ENCODE measurements around the gene SNRPB. TPM values are rescaled to one million over a fixed set of nuclear protein-coding genes. Genes with fewer than 3 reads are reported as not detected.

SNRPB gene
- total and polyA plus RNA-seq, 10 of the 15 experiments (the other 5 are each of a cell fraction or from before 2014, with no cell fraction given): 15.0 to 593 (median 366) TPM

DNA sequence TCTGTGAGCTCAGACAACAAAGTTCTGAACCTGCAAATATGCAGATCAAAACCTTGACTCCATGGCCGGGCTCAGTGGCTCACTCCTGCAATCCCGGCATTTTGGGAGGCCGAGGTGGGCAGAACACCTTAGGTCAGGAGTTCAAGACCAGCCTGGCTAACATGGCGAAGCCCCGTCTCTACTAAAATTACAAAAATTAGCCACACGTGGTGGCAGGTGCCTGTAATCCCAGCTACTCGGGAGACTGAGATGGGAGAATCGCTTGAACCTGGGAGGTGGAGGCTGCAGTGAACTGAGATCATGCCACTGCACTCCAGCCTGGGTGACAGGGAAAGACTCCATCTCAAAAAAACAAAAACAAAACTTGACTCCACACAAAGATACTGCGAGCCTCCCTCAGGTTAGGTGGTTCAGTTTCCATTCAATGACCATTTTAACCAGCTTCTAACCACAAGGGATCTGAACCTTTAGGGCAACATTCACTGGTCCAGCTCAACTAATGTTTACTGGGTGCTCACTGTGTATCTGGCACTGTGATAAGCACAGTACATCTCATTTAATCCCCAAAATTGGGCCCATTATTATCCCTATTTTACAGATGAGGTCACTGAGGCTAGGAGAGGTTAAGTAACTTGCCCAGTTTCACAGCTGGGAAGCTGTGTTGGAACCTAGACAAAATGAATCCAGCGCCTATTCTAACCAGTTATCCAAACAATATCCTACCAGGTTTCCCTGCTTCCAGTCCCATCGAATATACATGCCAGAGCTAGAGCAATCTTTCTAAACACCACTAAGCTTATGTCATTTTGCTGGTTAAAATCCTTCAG, 1.8 kb downstream of the SNRPB start:
- WGBS (ENCODE audit: insufficient coverage, insufficient replicate concordance, low lambda C conversion rate, missing lambda C conversion rate): 11% methylated on average over 11 of the region's 11 CpGs
- CTCF ChIA-PET: interaction anchor here (0.6 to 7.2 kb wide), 7 partner anchors 13 to 516 kb away, joined by 3 to 49 read pairs (median 5); no protein-coding TSS in a partner anchor
- in situ Hi-C loops (cut with MboI): no loop called here

DNA sequence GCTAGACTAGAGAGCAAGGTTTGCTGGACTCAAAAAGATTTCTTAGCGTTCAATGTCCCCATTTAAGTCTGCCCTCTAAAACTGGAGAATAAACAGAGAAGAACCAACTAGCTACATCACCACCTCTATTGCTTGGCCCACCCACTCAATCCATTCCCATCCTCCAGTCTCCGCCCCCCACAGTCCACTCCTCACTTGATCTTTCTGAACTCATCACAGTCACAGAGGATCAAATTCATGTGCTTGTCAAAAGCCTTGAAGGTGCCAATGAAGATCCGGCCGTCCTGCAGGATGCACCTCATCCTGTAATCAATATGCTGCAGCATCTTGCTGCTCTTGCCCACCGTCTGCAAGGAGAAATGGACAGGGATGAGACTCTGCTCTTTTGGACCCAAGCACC, 3.2 kb downstream of the SNRPB start:
- no peak for FAIRE-seq
- no peaks in the 10 kb centered on the region for H3K27me3 ChIP-seq (replicated peaks in 1 of 2; ENCODE audit: control insufficient read depth in 2 of 2, insufficient read depth in 2 of 2, low read length in 1 of 2)
- no TSS peak for BruUV-seq (replicated peaks)
- peaks cover 15% of the 10 kb centered on the region; the same call in 1 of the 2 replicates for H4K20me1 ChIP-seq (ENCODE audit: control insufficient read depth, insufficient read depth)
- ChIA-PET RAD21 (ENCODE audit: unreplicated experiment) (interaction anchor here (1.3 kb wide), 1 partner anchor 16 kb away, joined by 3 read pairs; no protein-coding TSS in a partner anchor), POLR2A (interaction anchor here (0.5 to 1.0 kb wide), 2 partner anchors 19 to 39 kb away, joined by 3 to 5 read pairs; no protein-coding TSS in a partner anchor), SMC1A (ENCODE audit: uncharacterized antibody, unreplicated experiment) (interaction anchor here (0.6 to 2.9 kb wide), 5 partner anchors 10 to 260 kb away, joined by 3 to 9 read pairs (median 4); no protein-coding TSS in a partner anchor), CTCF (interaction anchor here (0.5 to 7.2 kb wide), 5 partner anchors 9 to 260 kb away, joined by 4 to 49 read pairs (median 12); no protein-coding TSS in a partner anchor)
- no peaks in the 10 kb centered on the region for H3K4me1 ChIP-seq (ENCODE audit: control insufficient read depth, insufficient read depth, low read length)
- H3K79me2 ChIP-seq (ENCODE audit: control insufficient read depth, insufficient read depth, low read length): peaks cover 56% of the 10 kb centered on the region
- H3K9ac ChIP-seq (ENCODE audit: control insufficient read depth, insufficient read depth, low read length): peak overlapping the region; percentile 35; the same call in 1 of the 2 replicates
- no peak overlapping the region for H2AFZ ChIP-seq (ENCODE audit: control insufficient read depth, low read depth, low read length)
- 100% methylated on average over 5 of the region's 5 CpGs for WGBS (ENCODE audit: insufficient coverage, insufficient replicate concordance, low lambda C conversion rate, missing lambda C conversion rate)
- in situ Hi-C loops (cut with MboI): no loop called here
- intact Hi-C loops (cut with micrococcal nuclease; ENCODE audit: unreplicated experiment): no loop called here
- no peak for ATAC-seq
- H3K4me3 ChIP-seq: peak overlapping the region; percentile 91
- peaks cover 20 to 60% of the 10 kb centered on the region in 2 experiments for H3K36me3 ChIP-seq (ENCODE audit: control insufficient read depth in 2 of 2, insufficient read depth in 2 of 2, low read length in 1 of 2)
- no peak for DNase-seq (ENCODE audit: low read depth, low spot score)
- peak overlapping the region; percentile 94 for H3K4me2 ChIP-seq (ENCODE audit: control insufficient read depth, insufficient read depth)
- TF ChIP-seq HCFC1 (IDR thresholded peaks at IDR 0.05; ENCODE audit: low read length) (no peak), RCOR1 (conservative IDR thresholded peaks at IDR 0.05; ENCODE audit: low read depth, low read length) (no peak), POLR2AphosphoS5 (IDR thresholded peaks at IDR 0.05; ENCODE audit: low read length) (peak; percentile 67), NRF1 (conservative IDR thresholded peaks at IDR 0.05; ENCODE audit: low read depth, low read length) (no peak), SIX5 (IDR thresholded peaks at IDR 0.05; ENCODE audit: low read depth, low read length, severe bottlenecking) (no peak)
- TF ChIP-seq, protein P1, sequence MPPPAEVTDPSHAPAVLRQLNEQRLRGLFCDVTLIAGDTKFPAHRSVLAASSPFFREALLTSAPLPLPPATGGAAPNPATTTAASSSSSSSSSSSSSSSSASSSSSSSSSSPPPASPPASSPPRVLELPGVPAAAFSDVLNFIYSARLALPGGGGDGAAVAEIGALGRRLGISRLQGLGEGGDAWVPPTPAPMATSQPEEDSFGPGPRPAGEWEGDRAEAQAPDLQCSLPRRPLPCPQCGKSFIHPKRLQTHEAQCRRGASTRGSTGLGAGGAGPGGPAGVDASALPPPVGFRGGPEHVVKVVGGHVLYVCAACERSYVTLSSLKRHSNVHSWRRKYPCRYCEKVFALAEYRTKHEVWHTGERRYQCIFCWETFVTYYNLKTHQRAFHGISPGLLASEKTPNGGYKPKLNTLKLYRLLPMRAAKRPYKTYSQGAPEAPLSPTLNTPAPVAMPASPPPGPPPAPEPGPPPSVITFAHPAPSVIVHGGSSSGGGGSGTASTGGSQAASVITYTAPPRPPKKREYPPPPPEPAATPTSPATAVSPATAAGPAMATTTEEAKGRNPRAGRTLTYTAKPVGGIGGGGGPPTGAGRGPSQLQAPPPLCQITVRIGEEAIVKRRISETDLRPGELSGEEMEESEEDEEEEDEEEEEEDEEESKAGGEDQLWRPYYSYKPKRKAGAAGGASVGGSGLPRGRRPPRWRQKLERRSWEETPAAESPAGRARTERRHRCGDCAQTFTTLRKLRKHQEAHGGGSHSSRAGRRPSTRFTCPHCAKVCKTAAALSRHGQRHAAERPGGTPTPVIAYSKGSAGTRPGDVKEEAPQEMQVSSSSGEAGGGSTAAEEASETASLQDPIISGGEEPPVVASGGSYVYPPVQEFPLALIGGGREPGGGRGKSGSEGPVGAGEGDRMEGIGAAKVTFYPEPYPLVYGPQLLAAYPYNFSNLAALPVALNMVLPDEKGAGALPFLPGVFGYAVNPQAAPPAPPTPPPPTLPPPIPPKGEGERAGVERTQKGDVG (CRISPR knock-in tag; IDR thresholded peaks at IDR 0.05): no peak
- H3K9me3 ChIP-seq (replicated peaks; ENCODE audit: control insufficient read depth, insufficient read depth, low read length): no peaks in the 10 kb centered on the region
- no peak overlapping the region for H3K27ac ChIP-seq (ENCODE audit: control insufficient read depth, insufficient read depth)

More for the DNA sequence above, 1.8 kb downstream of the SNRPB start:
- DNase-seq (ENCODE audit: low read depth, low spot score) (no peak), FAIRE-seq (no peak), ATAC-seq (no peak)
- H3K9me3 ChIP-seq (replicated peaks; ENCODE audit: control insufficient read depth, insufficient read depth, low read length): no peaks in the 10 kb centered on the region
- H3K27ac ChIP-seq (ENCODE audit: control insufficient read depth, insufficient read depth): peak overlapping the region; percentile 27
- intact Hi-C loops (cut with micrococcal nuclease; ENCODE audit: unreplicated experiment): no loop called here
- TF ChIP-seq POLR2AphosphoS5 (IDR thresholded peaks at IDR 0.05; ENCODE audit: low read length) (peak; percentile 48; the same call in 1 of the 2 replicates), NFYB (IDR thresholded peaks at IDR 0.05; ENCODE audit: insufficient read depth, low read depth, low read length) (no peak), WRNIP1 (IDR thresholded peaks at IDR 0.05; ENCODE audit: borderline replicate concordance, low read depth, low read length) (0 out of 2 replicates have a peak, but pooled peaks have one; percentile 71), SREBF1 (IDR thresholded peaks at IDR 0.05; ENCODE audit: low read length) (no peak), LARP7 (IDR thresholded peaks at IDR 0.05) (no peak), RELA (IDR thresholded peaks at IDR 0.05; ENCODE audit: borderline replicate concordance, partially characterized antibody) (no peak)
- ChIA-PET RAD21 (ENCODE audit: unreplicated experiment) (no interaction called here), SMC1A (ENCODE audit: uncharacterized antibody, unreplicated experiment) (interaction anchor here (1.1 to 2.9 kb wide), 4 partner anchors 16 to 261 kb away, joined by 3 to 10 read pairs (median 7); partner anchors contain the start of gene ZNF343), POLR2A (interaction anchor here (0.6 to 3.0 kb wide), 4 partner anchors 17 to 220 kb away, joined by 3 to 26 read pairs (median 8); partner anchors contain the start of genes NOP56 and ZNF343)
- no peaks in the 10 kb centered on the region for H3K4me1 ChIP-seq (ENCODE audit: control insufficient read depth, insufficient read depth, low read length)
- H3K4me3 ChIP-seq: peak overlapping the region; percentile 91
- no peaks in the 10 kb centered on the region for H3K27me3 ChIP-seq (replicated peaks in 1 of 2; ENCODE audit: control insufficient read depth in 2 of 2, insufficient read depth in 2 of 2, low read length in 1 of 2)
- H3K79me2 ChIP-seq (ENCODE audit: control insufficient read depth, insufficient read depth, low read length): peaks cover 56% of the 10 kb centered on the region
- H3K4me2 ChIP-seq (ENCODE audit: control insufficient read depth, insufficient read depth): peak overlapping the region; percentile 94
- peak overlapping the region; percentile 99 for H3K9ac ChIP-seq (ENCODE audit: control insufficient read depth, insufficient read depth, low read length)
- H2AFZ ChIP-seq (ENCODE audit: control insufficient read depth, low read depth, low read length): no peak overlapping the region
- peaks cover 9 to 47% of the 10 kb centered on the region in 2 experiments for H3K36me3 ChIP-seq (ENCODE audit: control insufficient read depth in 2 of 2, insufficient read depth in 2 of 2, low read length in 1 of 2)
- no TSS peak for BruUV-seq (replicated peaks)
- H4K20me1 ChIP-seq (ENCODE audit: control insufficient read depth, insufficient read depth): peaks cover 15% of the 10 kb centered on the region; the same call in 1 of the 2 replicates
